Measurements from ENCODE around the gene KIRREL1. TPM values are rescaled to one million over a fixed set of nuclear protein-coding genes. Genes with fewer than 3 reads are reported as not detected.

The KIRREL1 gene
- total and polyA plus RNA-seq, 4 donors: 15.3 to 102 (median 69.1) TPM

- ATAC-seq (ENCODE audit: low FRiP score): no peak
- WGBS, 2 donors: 18 to 26% methylated on average over 9 of the region's 9 CpGs
Observed at GRCh38 chr1:158075078-158075477, 81.6 kb downstream of the KIRREL1 start.

GRCh38 chr1:158076441-158076840 lies 83.0 kb downstream of the KIRREL1 start:
- Histone ChIP-seq H3K27ac (ENCODE audit: low read depth in 1 of 2, low read length in 2 of 2) (no peak overlapping the region), H3K9me3 (ENCODE audit: control insufficient read depth, low read length) (no peaks in the 10 kb centered on the region), H3K4me3 (ENCODE audit: low read length in 2 of 2) (no peak overlapping the region), H3K27me3 (ENCODE audit: control insufficient read depth in 1 of 2, insufficient read depth in 2 of 2, low read length in 1 of 2) (no peaks in the 10 kb centered on the region), H3K4me1 (ENCODE audit: control insufficient read depth in 1 of 2, insufficient read depth in 2 of 2, low read length in 2 of 2) (no peaks in the 10 kb centered on the region), H3K36me3 (ENCODE audit: control insufficient read depth in 1 of 2, insufficient read depth in 2 of 2, low read length in 1 of 2) (peaks cover 0 to under 1% of the 10 kb centered on the region in 2 donors)
- 9 to 13% methylated on average over 6 of the region's 6 CpGs for WGBS, 2 donors
- ATAC-seq (ENCODE audit: low FRiP score) (no peak), DNase-seq (no peak)
- intact Hi-C loops (cut with DNase I): no loop called here

More at GRCh38 chr1:158075078-158075477, 81.6 kb downstream of the KIRREL1 start:
- no peaks in the 10 kb centered on the region for H3K9me3 ChIP-seq (ENCODE audit: control insufficient read depth, low read length)
- H3K36me3 ChIP-seq (ENCODE audit: control insufficient read depth in 1 of 2, insufficient read depth in 2 of 2, low read length in 1 of 2): no peaks in the 10 kb centered on the region
- no peak overlapping the region for H3K27ac ChIP-seq (ENCODE audit: low read depth in 1 of 2, low read length in 2 of 2)
- no peak overlapping the region for H3K4me3 ChIP-seq (ENCODE audit: low read length in 2 of 2)
- DNase-seq: no peak
- H3K4me1 ChIP-seq (ENCODE audit: control insufficient read depth in 1 of 2, insufficient read depth in 2 of 2, low read length in 2 of 2): no peaks in the 10 kb centered on the region
- no peaks in the 10 kb centered on the region for H3K27me3 ChIP-seq (ENCODE audit: control insufficient read depth in 1 of 2, insufficient read depth in 2 of 2, low read length in 1 of 2)
- intact Hi-C loops (cut with DNase I): no loop called here

GRCh38 chr1:158077411-158078256 lies 84.2 kb downstream of the KIRREL1 start:
- no peak for ATAC-seq (ENCODE audit: low FRiP score)
- 81% methylated on average over 21 to 22 of the region's 22 CpGs for WGBS, 2 donors
- Histone ChIP-seq H3K4me1 (ENCODE audit: control insufficient read depth in 1 of 2, insufficient read depth in 2 of 2, low read length in 2 of 2) (no peaks in the 10 kb centered on the region), H3K27me3 (ENCODE audit: control insufficient read depth in 1 of 2, insufficient read depth in 2 of 2, low read length in 1 of 2) (no peaks in the 10 kb centered on the region), H3K9me3 (ENCODE audit: control insufficient read depth, low read length) (no peaks in the 10 kb centered on the region), H3K36me3 (ENCODE audit: control insufficient read depth in 1 of 2, insufficient read depth in 2 of 2, low read length in 1 of 2) (peaks cover 0 to 4% of the 10 kb centered on the region in 2 donors), H3K27ac (ENCODE audit: low read depth in 1 of 2, low read length in 2 of 2) (no peak overlapping the region), H3K4me3 (ENCODE audit: low read length in 2 of 2) (no peak overlapping the region)
- no peak for DNase-seq
- intact Hi-C loops (cut with DNase I): no loop called here

DNA sequence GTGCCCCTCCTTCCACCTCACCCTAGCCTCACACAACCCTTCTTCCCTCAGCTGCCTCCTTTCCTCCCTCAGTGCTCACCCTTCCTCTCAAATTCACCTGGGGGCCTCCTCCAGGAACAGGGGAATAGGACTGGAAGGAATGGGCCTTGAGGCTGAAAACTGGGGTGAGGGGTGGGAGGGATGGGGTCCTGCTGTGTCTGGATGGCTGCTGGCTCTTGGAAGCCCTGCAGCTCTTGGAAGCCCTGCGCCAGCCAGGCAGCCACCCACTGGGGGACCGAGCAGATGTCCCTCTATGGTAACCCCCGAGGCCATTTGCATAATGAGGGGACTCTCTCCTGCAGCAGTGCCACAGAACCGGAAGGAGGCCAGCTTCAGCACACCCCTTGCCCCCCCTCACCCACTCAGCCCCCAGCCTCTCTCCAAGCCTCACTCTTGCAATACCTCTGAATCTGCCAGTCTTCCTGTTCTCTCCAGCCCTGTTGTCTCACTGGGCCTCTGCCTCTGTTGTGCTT lies 85.2 kb downstream of the KIRREL1 start:
- H3K4me1 ChIP-seq (ENCODE audit: control insufficient read depth in 1 of 2, insufficient read depth in 2 of 2, low read length in 2 of 2): no peaks in the 10 kb centered on the region
- H3K36me3 ChIP-seq (ENCODE audit: control insufficient read depth in 1 of 2, insufficient read depth in 2 of 2, low read length in 1 of 2): peaks cover 0 to 4% of the 10 kb centered on the region in 2 donors
- H3K9me3 ChIP-seq (ENCODE audit: control insufficient read depth, low read length): no peaks in the 10 kb centered on the region
- H3K4me3 ChIP-seq (ENCODE audit: low read length in 2 of 2): no peak overlapping the region
- WGBS, 2 donors: 52 to 57% methylated on average over 4 of the region's 4 CpGs
- ATAC-seq (ENCODE audit: low FRiP score) (no peak), DNase-seq (no peak)
- H3K27me3 ChIP-seq (ENCODE audit: control insufficient read depth in 1 of 2, insufficient read depth in 2 of 2, low read length in 1 of 2): no peaks in the 10 kb centered on the region
- H3K27ac ChIP-seq (ENCODE audit: low read depth in 1 of 2, low read length in 2 of 2): no peak overlapping the region
- intact Hi-C loops (cut with DNase I): no loop called here

GRCh38 chr1:158080066-158080465 lies 86.6 kb downstream of the KIRREL1 start:
- WGBS, 2 donors: 82 to 83% methylated on average over 3 of the region's 3 CpGs
- intact Hi-C loops (cut with DNase I): no loop called here
- Histone ChIP-seq H3K36me3 (ENCODE audit: control insufficient read depth in 1 of 2, insufficient read depth in 2 of 2, low read length in 1 of 2) (peaks cover 4% of the 10 kb centered on the region in 2 donors), H3K4me1 (ENCODE audit: control insufficient read depth in 1 of 2, insufficient read depth in 2 of 2, low read length in 2 of 2) (no peaks in the 10 kb centered on the region), H3K9me3 (ENCODE audit: control insufficient read depth, low read length) (no peaks in the 10 kb centered on the region), H3K4me3 (ENCODE audit: low read length in 2 of 2) (no peak overlapping the region), H3K27ac (ENCODE audit: low read depth in 1 of 2, low read length in 2 of 2) (no peak overlapping the region), H3K27me3 (ENCODE audit: control insufficient read depth in 1 of 2, insufficient read depth in 2 of 2, low read length in 1 of 2) (no peaks in the 10 kb centered on the region)
- no peak for DNase-seq
- ATAC-seq (ENCODE audit: low FRiP score): no peak

DNA sequence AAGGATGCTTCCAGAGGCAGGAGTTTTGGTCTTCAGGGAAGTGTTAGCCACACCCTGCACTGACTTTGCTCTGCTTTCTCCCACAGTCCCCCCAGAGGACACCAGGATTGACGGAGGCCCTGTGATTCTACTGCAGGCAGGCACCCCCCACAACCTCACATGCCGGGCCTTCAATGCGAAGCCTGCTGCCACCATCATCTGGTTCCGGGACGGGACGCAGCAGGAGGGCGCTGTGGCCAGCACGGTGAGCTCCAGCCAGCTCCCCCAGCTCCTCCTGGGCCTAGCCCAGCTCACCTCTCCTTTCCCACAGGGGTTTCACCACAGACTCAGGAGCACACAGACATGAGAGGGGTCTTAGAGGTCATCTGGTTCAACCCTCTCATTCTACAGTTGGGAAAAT lies 90.9 kb downstream of the KIRREL1 start:
- WGBS, 2 donors: 78 to 81% methylated on average over 8 of the region's 8 CpGs
- Histone ChIP-seq H3K27me3 (ENCODE audit: control insufficient read depth in 1 of 2, insufficient read depth in 2 of 2, low read length in 1 of 2) (no peaks in the 10 kb centered on the region), H3K9me3 (ENCODE audit: control insufficient read depth, low read length) (no peaks in the 10 kb centered on the region), H3K4me1 (ENCODE audit: control insufficient read depth in 1 of 2, insufficient read depth in 2 of 2, low read length in 2 of 2) (no peaks in the 10 kb centered on the region), H3K4me3 (ENCODE audit: low read length in 2 of 2) (no peak overlapping the region), H3K36me3 (ENCODE audit: control insufficient read depth in 1 of 2, insufficient read depth in 2 of 2, low read length in 1 of 2) (peaks cover 4 to 10% of the 10 kb centered on the region in 2 donors), H3K27ac (ENCODE audit: low read depth in 1 of 2, low read length in 2 of 2) (no peak overlapping the region)
- DNase-seq: no peak
- intact Hi-C loops (cut with DNase I): no loop called here
- ATAC-seq (ENCODE audit: low FRiP score): no peak

DNA sequence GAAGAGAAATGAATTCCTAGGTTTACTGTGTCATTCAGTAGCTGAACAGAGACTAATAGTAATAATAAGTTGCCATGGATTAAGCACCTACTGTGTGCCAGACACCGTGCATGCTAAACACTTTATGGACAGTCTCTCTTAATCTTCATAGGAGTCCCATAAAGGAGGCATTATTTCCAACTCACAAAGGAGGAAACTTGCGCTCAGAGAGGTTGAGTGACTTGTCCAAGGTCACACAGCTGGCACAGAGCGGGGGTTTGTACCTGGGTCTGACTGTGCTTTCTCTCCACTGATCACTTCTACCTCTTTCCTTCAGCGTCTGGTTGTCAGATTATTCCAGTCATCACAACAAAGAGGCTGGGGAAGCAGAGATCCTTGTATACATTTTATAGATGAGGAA lies 91.3 kb downstream of the KIRREL1 start:
- Histone ChIP-seq H3K27ac (ENCODE audit: low read depth in 1 of 2, low read length in 2 of 2) (no peak overlapping the region), H3K4me3 (ENCODE audit: low read length in 2 of 2) (no peak overlapping the region), H3K9me3 (ENCODE audit: control insufficient read depth, low read length) (no peaks in the 10 kb centered on the region), H3K27me3 (ENCODE audit: control insufficient read depth in 1 of 2, insufficient read depth in 2 of 2, low read length in 1 of 2) (no peaks in the 10 kb centered on the region), H3K36me3 (ENCODE audit: control insufficient read depth in 1 of 2, insufficient read depth in 2 of 2, low read length in 1 of 2) (peaks cover 4 to 15% of the 10 kb centered on the region in 2 donors), H3K4me1 (ENCODE audit: control insufficient read depth in 1 of 2, insufficient read depth in 2 of 2, low read length in 2 of 2) (no peaks in the 10 kb centered on the region)
- intact Hi-C loops (cut with DNase I): loop anchor here (5.0 kb wide), 1 partner anchor 47 kb away; no protein-coding TSS in a partner anchor
- ATAC-seq (ENCODE audit: low FRiP score) (no peak), DNase-seq (no peak)
- 91 to 96% methylated on average over 4 of the region's 4 CpGs for WGBS, 2 donors

- H3K27ac ChIP-seq (ENCODE audit: low read depth in 1 of 2, low read length in 2 of 2): no peak overlapping the region
- H3K4me3 ChIP-seq (ENCODE audit: low read length in 2 of 2): no peak overlapping the region
- peaks cover 0 to 22% of the 10 kb centered on the region in 2 donors for H3K36me3 ChIP-seq (ENCODE audit: control insufficient read depth in 1 of 2, insufficient read depth in 2 of 2, low read length in 1 of 2)
- no peaks in the 10 kb centered on the region for H3K9me3 ChIP-seq (ENCODE audit: control insufficient read depth, low read length)
- ATAC-seq (ENCODE audit: low FRiP score) (peak; percentile 70), DNase-seq (no peak)
- H3K27me3 ChIP-seq (ENCODE audit: control insufficient read depth in 1 of 2, insufficient read depth in 2 of 2, low read length in 1 of 2): no peaks in the 10 kb centered on the region
- H3K4me1 ChIP-seq (ENCODE audit: control insufficient read depth in 1 of 2, insufficient read depth in 2 of 2, low read length in 2 of 2): no peaks in the 10 kb centered on the region
- intact Hi-C loops (cut with DNase I): loop anchor here (1.0 to 5.0 kb wide), 3 partner anchors 50 to 96 kb away; no protein-coding TSS in a partner anchor
- WGBS, 2 donors: 55 to 56% methylated on average over 9 of the region's 9 CpGs
Observed at GRCh38 chr1:158087320-158087927, 94.0 kb downstream of the KIRREL1 start.

Measured in aorta (tissue), 5 donors.